Stimulated activated CD4-positive, alpha-beta T cell treated with anti-CD3 and anti-CD28 coated beads, TNF-alpha, amount 100 ng/mL, for 48 hours (primary cell): ENCODE results near the gene FNDC10.
"Not testable (repeated sequence)": the region's sequence is repeated elsewhere in the genome, so short reads cannot be mapped to it uniquely, and the experiment has no call there.

Experiments used
- DNase-seq, 3 donors: peaks; one replicate each; pipeline ENCODE4 v3.0.0-alpha.2; 2020; ENCODE audit warnings: low read depth in 3 of 3

FNDC10 gene

DNA sequence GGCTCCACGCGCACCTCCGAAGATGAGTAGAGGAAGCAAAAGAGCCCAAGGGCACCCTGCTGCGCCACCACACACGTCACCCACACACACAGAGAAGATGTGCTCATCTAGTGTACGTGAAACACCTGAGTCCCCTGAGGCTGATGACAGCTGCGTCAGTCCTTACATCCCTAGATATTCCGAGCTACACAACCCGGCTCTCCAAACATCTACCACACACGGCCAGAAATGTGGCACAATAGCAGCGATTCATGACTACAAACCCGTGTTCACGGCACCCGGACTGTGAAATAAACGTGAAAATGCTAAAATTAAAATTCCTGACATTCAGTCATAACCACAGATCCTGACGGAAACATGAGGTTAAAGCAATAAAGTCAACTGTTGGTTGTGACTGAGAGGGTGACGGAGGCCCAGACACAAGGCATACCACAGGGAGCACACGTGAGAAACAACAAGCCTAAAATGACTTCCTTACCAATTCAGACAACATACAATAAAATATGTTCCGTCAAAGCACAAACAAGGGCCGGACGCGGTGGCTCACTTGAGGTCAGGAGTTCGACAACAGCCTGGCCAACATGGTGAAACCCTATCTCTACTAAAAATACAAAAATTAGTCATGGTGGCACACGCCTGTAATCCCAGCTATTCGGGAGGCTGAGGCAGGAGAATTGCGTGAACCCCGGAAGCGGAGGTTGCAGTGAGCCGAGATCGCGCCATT lies 32.6 kb downstream of the FNDC10 start:
- no peak for DNase-seq

DNA sequence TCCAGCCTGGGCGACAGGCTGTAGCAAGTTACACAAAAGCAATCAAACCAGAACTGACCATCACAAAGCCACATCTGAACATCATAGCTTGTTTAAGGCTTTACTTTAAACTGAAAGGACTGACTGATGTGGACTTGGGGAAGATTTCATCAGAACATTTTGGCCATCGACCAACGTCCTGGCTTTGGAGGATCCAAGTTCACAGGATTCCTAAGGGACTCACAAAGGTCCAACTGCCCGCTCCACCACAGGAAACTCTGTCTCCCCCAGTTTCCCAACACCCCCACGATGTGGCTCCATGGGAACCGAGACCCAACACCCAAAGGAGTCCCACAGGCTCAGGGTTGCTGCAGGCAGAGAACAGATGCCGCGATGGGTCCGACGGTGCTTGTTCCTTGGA lies 34.6 kb downstream of the FNDC10 start:
- DNase-seq = no peak

GRCh38 chr1:1564268-1564667 lies 35.7 kb downstream of the FNDC10 start:
- no peak for DNase-seq

GRCh38 chr1:1563688-1564087 lies 36.2 kb downstream of the FNDC10 start:
- no peak for DNase-seq

DNA sequence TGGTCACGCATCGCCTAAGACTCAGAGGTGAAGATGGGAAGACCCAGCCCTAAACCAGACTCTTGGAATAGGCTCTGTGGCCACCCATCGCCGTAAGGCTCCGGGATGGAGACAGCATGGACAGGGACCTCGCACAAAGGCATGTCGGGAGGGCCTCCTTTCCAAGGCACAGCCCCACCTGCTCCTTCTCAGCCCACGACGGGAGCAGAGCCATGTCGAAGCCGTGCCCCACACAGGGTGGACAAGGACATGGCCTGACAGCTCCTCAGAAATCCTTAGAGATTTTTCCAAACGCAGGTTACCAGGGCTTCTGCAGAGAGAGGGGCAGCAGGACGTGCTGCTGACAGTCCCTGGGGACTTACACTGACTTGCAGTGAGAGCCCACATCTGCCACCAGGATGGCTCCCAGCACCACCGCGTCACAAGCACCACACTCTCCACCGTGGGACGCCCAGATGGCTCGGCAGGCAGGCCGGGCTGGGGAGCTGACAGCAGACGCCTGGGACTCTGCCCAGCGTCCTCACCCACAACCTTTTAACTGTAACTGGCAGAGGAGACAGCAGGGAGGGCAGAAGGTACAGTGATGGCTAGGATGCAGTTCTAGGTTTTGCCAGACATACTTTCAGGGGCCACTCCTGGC lies 37.3 kb downstream of the FNDC10 start:
- no peak for DNase-seq

DNA sequence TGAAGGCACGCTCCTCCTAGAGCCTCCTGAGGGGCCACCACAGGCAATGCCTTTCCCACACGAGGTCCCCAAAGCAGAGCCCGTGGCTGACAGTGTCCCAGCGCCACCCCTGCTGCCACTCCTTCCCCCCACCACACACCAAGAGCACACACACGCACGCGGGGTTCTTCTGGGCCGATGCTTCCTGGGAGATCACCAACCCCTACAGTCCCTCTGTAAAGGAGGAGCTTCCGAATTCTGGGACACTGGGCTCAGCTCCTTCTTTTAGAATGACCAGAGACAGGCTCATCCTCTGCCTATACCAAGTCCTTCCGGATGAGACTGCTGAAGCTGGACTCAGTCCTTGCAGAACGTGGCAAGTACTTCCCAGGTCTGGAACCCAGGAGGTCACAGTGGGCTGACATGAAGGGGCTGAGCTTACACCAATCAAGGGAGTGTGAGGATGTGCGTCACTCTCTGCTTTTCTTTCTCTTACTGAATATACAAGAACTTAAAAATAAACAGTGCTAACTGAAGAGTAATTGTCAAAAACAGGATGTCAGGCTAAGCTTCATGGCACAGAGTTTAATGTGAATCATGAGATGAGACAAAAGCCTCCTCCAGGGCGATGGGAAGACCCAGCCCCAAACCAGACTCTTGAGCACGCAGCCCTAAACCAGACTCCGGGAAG lies 38.0 kb downstream of the FNDC10 start:
- no peak for DNase-seq

- no peak for DNase-seq
These were observed 39.8 kb downstream of the FNDC10 start for GRCh38 chr1:1560178-1560577.

DNA sequence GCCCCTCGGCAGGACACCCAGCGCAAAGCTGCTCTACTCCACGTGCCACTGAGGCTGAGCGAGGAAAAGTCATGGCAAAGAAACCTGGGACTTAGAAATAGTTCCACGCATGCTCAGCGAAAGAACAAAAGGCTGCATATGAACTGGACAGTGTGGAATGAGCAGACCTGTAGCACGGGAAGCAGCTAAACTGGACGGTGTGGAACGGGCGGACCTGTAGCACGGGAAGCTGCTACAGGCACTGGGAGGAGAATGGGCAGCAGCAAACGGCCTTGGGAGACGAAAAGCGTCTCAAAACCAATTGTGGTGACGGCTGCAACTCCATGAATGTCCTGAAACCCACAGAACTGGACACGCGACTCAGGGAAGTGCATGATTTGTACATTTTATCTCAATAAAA lies 40.9 kb downstream of the FNDC10 start:
- DNase-seq = no peak

DNA sequence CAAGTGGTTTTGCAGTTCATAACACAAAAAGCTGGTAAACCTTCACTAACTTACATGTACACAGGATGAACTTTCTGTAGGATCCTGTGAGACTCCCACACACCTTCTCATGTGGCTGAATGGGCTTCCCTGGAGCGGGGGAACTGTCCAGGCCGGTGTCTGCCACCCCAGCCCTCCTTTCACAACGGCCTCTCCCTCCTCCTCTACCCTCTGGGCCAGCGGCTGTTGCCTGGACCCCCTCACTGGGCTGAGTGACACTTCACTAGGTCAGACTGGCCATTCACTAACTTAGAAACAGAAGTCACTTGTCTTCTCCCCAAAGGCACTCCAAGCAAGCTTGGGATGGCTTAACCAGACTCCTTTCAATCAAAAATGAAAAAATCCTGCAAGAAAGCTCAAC lies 41.3 kb downstream of the FNDC10 start:
- no peak for DNase-seq

- not testable (repeated sequence) for DNase-seq
These were observed 42.2 kb downstream of the FNDC10 start for GRCh38 chr1:1557688-1558087.

DNA sequence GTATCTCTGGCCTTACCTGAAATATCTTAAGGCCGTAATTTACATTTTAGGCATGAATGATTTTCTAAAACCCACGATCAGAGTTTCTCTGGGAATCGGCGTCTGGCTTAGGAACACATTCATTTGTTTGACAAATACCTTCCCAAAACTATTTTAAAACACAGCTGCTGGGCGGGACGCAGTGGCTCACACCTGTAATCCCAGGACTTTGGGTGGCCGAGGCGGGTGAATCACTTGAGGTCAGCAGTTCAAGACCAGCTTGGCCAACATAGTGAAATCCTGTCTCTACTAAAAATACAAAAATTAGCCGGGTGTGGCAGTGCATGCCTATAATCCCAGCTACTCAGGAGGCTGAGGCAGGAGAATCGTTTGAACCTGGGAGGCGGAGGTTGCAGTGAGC lies 43.0 kb downstream of the FNDC10 start:
- not testable (repeated sequence) for DNase-seq

DNA sequence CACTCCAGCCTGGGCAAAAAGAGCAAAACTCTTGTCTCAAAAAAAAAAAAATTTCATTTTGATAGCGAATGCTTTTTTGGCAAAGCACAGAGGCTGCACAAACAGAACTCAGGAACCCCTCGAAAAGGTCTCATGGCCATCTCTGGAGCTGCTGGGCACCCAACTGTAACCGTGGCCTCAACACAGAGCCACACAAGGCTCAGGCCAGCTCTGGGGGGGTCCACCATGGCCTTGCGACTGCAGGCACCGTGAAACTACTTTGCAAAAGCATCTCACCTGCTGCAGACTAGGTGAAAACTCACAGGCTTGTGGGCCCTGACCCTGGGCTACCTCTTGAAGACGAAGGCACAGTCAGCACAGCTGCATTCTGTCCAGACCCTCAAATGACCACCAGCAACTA lies 43.4 kb downstream of the FNDC10 start:
- no peak for DNase-seq

DNA sequence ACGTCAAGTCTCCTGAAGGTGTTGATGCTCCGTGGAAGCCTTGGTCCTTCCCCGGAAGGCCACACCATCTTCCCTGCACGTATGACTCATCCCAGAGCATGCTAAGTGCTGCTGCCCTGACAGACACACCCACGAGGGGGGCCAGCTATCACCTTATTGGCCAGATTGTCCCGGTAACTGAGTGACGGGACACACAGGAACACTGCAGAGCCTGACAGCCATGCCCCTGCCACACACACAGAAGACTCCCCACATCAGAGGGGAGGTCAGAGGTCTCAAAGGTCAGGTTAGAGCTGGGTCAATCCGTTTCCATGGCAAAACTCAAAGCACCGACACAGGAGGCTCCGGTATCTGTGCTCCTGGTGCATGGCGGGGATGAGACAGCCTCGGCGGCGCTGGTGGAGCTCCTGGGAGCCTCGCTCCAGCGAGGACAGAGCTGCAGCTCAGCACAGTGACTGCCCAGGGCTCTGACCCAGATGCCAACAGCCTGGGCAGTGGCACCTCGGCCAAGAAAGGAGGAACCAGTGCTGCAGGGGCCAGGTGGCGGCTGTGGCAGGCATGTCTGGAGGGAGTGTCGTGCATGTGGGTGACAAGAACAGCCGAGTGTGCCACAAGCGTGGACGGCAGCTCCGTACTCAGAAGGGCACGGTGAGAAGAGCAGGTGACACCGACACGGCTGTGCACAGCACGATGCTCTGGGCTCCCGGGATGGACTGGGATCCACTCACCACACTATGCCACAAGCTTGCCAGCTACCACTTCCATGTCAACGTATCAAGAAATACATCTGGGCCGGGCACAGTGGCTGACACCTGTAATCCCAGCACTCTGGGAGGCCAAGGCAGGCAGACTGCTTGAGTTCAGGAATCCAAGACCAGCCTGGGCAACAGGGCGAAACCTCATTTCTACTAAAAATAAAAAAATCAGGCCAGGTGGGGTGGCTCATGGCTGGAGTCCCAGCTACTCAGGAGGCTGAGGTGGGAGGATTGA lies 44.7 kb downstream of the FNDC10 start:
- no peak for DNase-seq

- no peak for DNase-seq
These were observed 45.4 kb downstream of the FNDC10 start for GRCh38 chr1:1554550-1554925.

GRCh38 chr1:1553821-1554494 lies 46.0 kb downstream of the FNDC10 start:
- no peak for DNase-seq

DNA sequence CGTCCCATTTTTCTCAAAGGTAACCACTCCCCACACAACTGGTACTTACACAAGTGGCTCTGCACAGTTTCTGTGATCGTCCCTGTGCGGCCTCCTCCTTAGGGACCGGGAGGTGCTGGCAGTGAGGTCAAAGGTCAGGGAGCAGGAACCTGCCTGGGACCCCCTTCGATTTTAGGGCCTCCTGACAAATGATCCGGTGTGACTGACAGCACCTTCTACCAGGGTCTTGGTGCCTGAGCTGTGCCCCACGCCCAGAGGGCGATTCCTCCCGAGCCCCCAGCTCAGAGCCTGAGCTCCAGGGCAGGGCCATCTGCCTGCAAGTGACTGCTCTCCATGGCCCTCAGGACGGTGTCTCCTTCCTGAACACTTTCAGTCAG lies 47.7 kb downstream of the FNDC10 start:
- DNase-seq = no peak

- no peak for DNase-seq
These were observed 48.2 kb downstream of the FNDC10 start for GRCh38 chr1:1551524-1552262.

DNA sequence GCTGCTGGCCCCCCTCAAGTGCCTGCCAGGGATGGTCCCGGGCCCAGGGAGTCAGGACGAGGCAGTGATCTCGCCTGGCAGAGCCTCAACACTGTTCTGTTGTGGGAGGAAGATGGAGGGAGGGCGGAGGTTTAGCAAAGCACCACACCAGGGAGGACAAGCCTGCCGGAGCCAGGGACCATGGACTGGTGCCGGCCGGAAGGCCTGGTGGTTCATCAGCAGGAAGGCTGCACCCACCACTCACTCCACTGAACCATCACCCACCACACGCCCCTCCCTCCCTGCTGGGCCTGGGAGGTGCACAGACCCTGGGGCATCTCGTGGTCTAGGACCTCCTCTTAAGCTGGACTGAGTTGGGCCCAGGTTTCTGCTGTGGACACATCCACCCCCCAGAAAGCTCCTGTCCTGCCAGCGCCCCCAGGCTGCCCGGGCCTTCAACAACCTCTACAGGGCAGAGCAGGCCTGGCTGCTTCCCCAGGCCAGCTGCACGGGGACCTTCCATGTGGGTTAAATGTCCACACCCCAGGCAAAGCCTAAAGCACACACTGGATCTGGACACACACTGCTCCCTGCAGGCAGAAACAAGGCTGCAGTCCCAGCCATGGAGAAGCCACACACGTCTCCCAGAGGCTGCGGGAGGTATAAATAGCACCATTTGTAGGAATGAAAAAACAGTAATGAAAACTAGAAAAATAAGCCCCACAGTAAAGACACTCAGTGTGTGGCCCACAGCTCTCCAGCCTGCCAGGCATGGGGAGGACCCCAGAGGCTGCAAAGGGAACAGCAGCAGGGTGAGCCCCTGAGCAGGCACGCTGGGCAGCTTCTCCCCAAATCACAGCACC lies 49.1 kb downstream of the FNDC10 start:
- DNase-seq = no peak

DNA sequence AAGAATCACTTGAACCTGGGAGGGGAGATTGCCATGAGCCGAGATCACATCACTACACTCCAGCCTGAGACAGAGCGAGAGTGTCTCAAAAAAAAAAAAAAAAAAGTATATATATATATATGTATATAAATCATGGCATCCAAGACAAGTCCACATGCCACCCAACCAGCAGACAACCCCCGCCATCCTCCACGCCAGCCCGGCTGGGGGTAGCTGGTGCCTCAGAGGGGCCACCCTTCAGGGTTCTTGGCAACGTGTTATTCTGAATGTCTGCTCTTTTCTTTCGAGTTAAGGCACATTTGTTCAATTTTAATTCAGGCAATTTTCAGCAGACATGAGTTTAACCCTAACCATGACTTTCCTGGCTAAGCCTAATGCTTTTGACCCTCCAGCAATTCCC lies 49.8 kb downstream of the FNDC10 start:
- no peak for DNase-seq

DNA sequence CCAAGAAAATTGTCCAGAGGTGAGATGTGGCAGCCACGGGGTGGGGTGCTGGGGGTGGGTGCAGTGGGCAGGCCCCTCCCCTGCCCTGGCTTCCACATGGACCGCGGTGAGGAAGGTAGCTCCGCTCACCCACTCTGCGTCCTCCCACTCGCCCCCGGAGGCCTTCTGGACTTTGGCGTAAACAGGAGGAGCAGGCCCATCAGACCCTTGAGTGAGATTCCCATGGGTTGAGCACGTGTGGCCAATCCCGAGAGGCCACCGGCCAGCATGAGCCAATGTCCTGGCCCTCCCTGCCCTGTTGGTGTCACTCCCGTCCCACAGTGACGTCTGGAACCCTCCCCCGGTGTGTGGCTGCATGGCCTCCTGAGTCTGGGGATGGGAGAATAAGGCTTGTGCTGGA lies 51.3 kb downstream of the FNDC10 start:
- DNase-seq = no peak
